ENCODE data around the gene CELF2.

- no peak for TF ChIP-seq CTCF (IDR thresholded peaks at IDR 0.05 in 8 of 11, conservative IDR thresholded peaks at IDR 0.05 in 3 of 11)
- TF ChIP-seq POLR2A (IDR thresholded peaks at IDR 0.05), result no peak
Measured at GRCh38 chr10:11076221-11076620, 58.5 kb downstream of the CELF2 start.

Data from spleen (tissue), 7 donors.